DOHH2 (cell line): ENCODE measurements around the gene IQGAP1.
"Not testable (repeated sequence)": the region's sequence is repeated elsewhere in the genome, so short reads cannot be mapped to it uniquely, and the experiment has no call there.

ENCODE experiments used
- H3F3A ChIP-seq: fragments of 200-600 bp; sonication (generic), shearing (Covaris generic); 2 replicates; pipeline ENCODE4 v1.6.0; 2016; ENCODE audit warnings: antibody characterized with exemption, mild to moderate bottlenecking; ENCODE audit not compliant: control insufficient read depth, insufficient read depth
- H3K27ac ChIP-seq: fragments of 200-600 bp; sonication (generic); 2 replicates; pipeline ENCODE4 v1.5.1; 2014; ENCODE audit warnings: low read depth, mild to moderate bottlenecking, low read length, moderate library complexity
- H3K27me3 ChIP-seq: fragments of 200-600 bp; sonication (generic); 2 replicates; pipeline ENCODE4 v1.6.1; 2014; ENCODE audit warnings: mild to moderate bottlenecking, low read length, mixed read lengths; ENCODE audit not compliant: control insufficient read depth
- H3K36me3 ChIP-seq: fragments of 200-600 bp; sonication (generic); 2 replicates; pipeline ENCODE4 v1.6.1; 2014; ENCODE audit warnings: mild to moderate bottlenecking, low read length, moderate library complexity, mixed read lengths; ENCODE audit not compliant: control insufficient read depth
- H3K4me1 ChIP-seq: fragments of 200-600 bp; sonication (generic); 2 replicates; pipeline ENCODE4 v1.6.1; 2014; ENCODE audit warnings: mild to moderate bottlenecking, low read length, mixed read lengths; ENCODE audit not compliant: control insufficient read depth
- H3K4me2 ChIP-seq: fragments of 200-600 bp; sonication (generic); 2 replicates; pipeline ENCODE4 v1.6.0; 2014; ENCODE audit warnings: mild to moderate bottlenecking, low read length, moderate library complexity
- H3K4me3 ChIP-seq: fragments of 200-600 bp; sonication (generic); 2 replicates; pipeline ENCODE4 v1.5.1; 2014; ENCODE audit warnings: mild to moderate bottlenecking, low read length, mixed read lengths
- H3K79me2 ChIP-seq: fragments of 200-600 bp; sonication (generic); 2 replicates; pipeline ENCODE4 v1.6.1; 2014; ENCODE audit warnings: mild to moderate bottlenecking, low read length, mixed read lengths; ENCODE audit not compliant: control insufficient read depth
- H3K9me2 ChIP-seq: fragments of 200-600 bp; sonication (generic); replicated peaks from 2 replicates; pipeline ENCODE4 v1.6.1; 2014; ENCODE audit warnings: mild to moderate bottlenecking, low read length, mixed read lengths; ENCODE audit not compliant: control insufficient read depth
- H3K9me3 ChIP-seq: fragments of 200-600 bp; sonication (generic); 2 replicates; pipeline ENCODE4 v1.6.1; 2014; ENCODE audit warnings: antibody characterized with exemption, low read length, mixed read lengths; ENCODE audit not compliant: control insufficient read depth, insufficient read depth
- H4K20me1 ChIP-seq: fragments of 200-600 bp; sonication (generic); 2 replicates; pipeline ENCODE4 v1.6.0; 2014; ENCODE audit warnings: low read depth, mild to moderate bottlenecking, antibody characterized with exemption, low read length, moderate library complexity; ENCODE audit not compliant: control insufficient read depth, insufficient read depth
- CTCF ChIP-seq: fragments of 200-600 bp; sonication (generic); IDR thresholded peaks from one replicate; pipeline ENCODE4 v1.5.1; 2014; ENCODE audit warnings: antibody characterized with exemption, mild to moderate bottlenecking, low read depth, low read length; ENCODE audit not compliant: poor library complexity, severe bottlenecking
- EZH2phosphoT487 ChIP-seq: fragments of 200-600 bp; sonication (generic); IDR thresholded peaks from 2 replicates; pipeline ENCODE4 v1.6.1; 2017; ENCODE audit warnings: borderline replicate concordance, mild to moderate bottlenecking, antibody characterized with exemption, low read length, moderate library complexity, mixed read lengths

Gene IQGAP1

GRCh38 chr15:90511211-90511618 lies 123.2 kb downstream of the IQGAP1 start:
- not testable (repeated sequence) for H3K27me3 ChIP-seq, H3K9me3 ChIP-seq, H3K4me2 ChIP-seq, H3K79me2 ChIP-seq, H3K4me1 ChIP-seq, H3K27ac ChIP-seq, H3K9me2 ChIP-seq, H3F3A ChIP-seq, H3K4me3 ChIP-seq, H4K20me1 ChIP-seq, H3K36me3 ChIP-seq

- TF ChIP-seq EZH2phosphoT487 (no peak), CTCF (no peak)
- Histone ChIP-seq H4K20me1 (no peaks in the 10 kb centered on the region), H3K36me3 (no peaks in the 10 kb centered on the region), H3K27me3 (no peaks in the 10 kb centered on the region), H3K4me2 (no peak overlapping the region), H3F3A (no peaks in the 10 kb centered on the region), H3K4me1 (peaks cover 7% of the 10 kb centered on the region), H3K9me3 (no peaks in the 10 kb centered on the region), H3K9me2 (no peaks in the 10 kb centered on the region), H3K27ac (no peak overlapping the region), H3K4me3 (no peak overlapping the region), H3K79me2 (no peaks in the 10 kb centered on the region)
Observed at GRCh38 chr15:90512276-90512675, 124.2 kb downstream of the IQGAP1 start.

GRCh38 chr15:90512981-90513380 lies 124.9 kb downstream of the IQGAP1 start:
- Histone ChIP-seq H3K9me3 (no peaks in the 10 kb centered on the region), H4K20me1 (no peaks in the 10 kb centered on the region), H3F3A (no peaks in the 10 kb centered on the region), H3K4me3 (no peak overlapping the region), H3K27ac (no peak overlapping the region), H3K9me2 (no peaks in the 10 kb centered on the region), H3K4me2 (no peak overlapping the region), H3K4me1 (peaks cover 7% of the 10 kb centered on the region), H3K79me2 (no peaks in the 10 kb centered on the region), H3K27me3 (no peaks in the 10 kb centered on the region), H3K36me3 (no peaks in the 10 kb centered on the region)
- TF ChIP-seq CTCF (no peak), EZH2phosphoT487 (no peak)

GRCh38 chr15:90513448-90513847 lies 125.4 kb downstream of the IQGAP1 start:
- Histone ChIP-seq H4K20me1 (no peaks in the 10 kb centered on the region), H3K9me2 (no peaks in the 10 kb centered on the region), H3K4me1 (peaks cover 7% of the 10 kb centered on the region), H3F3A (no peaks in the 10 kb centered on the region), H3K79me2 (no peaks in the 10 kb centered on the region), H3K9me3 (no peaks in the 10 kb centered on the region), H3K27ac (no peak overlapping the region), H3K4me3 (no peak overlapping the region), H3K4me2 (no peak overlapping the region), H3K27me3 (no peaks in the 10 kb centered on the region), H3K36me3 (no peaks in the 10 kb centered on the region)
- TF ChIP-seq CTCF (no peak), EZH2phosphoT487 (no peak)

- not testable (repeated sequence) for H3K9me3 ChIP-seq, H4K20me1 ChIP-seq, H3K27ac ChIP-seq, H3K79me2 ChIP-seq, H3K4me3 ChIP-seq, H3K4me2 ChIP-seq, H3K36me3 ChIP-seq, H3K4me1 ChIP-seq, H3F3A ChIP-seq, H3K9me2 ChIP-seq, H3K27me3 ChIP-seq
Observed at GRCh38 chr15:90513893-90514292, 125.9 kb downstream of the IQGAP1 start.
